NCI-H187 treated with DMSO at 0.1 percent for 48 hours (cell line): ENCODE measurements around the gene CACNA2D3.
"Not testable (repeated sequence)": the region's sequence is repeated elsewhere in the genome, so short reads cannot be mapped to it uniquely, and the experiment has no call there.

Experiments
- DNase-seq: peaks from one replicate; lab custom pipeline; 2025; lab: John Stamatoyannopoulos, UW

CACNA2D3 gene

DNA sequence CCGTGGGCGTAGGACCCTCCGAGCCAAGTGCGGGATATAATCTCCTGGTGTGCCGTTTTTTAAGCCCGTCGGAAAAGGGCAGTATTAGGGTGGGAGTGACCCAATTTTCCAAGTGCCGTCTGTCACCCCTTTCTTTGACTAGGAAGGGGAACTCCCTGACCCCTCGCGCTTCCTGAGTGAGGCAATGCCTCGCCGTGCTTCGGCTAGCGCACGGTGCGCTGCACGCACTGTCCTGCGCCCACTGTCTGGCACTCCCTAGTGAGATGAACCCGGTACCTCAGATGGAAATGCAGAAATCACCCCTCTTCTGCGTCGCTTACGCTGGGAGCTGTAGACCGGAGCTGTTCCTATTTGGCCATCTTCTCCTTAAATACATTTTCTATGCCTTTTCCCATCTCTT, 342.2 kb downstream of the CACNA2D3 start:
- DNase-seq, result not testable (repeated sequence)

DNA sequence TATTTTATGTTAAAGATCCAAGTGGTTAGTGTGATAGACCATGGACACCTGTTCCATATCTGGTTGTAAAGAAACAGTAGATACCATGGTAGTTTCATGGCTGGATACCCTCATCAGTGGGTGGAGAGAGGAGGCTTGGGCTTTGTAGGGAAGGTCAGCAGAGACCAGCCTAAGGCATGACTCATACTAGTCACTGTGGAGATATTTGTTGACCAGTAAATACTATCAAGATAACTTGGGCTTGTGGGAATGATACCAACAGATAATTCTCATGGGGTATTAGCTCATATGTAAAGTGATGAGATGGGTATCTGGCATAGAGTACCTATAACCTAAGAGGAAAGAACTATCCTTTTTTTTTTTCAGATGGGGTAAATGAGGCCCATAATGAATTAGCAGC, 354.5 kb downstream of the CACNA2D3 start:
- DNase-seq, result no peak

DNA sequence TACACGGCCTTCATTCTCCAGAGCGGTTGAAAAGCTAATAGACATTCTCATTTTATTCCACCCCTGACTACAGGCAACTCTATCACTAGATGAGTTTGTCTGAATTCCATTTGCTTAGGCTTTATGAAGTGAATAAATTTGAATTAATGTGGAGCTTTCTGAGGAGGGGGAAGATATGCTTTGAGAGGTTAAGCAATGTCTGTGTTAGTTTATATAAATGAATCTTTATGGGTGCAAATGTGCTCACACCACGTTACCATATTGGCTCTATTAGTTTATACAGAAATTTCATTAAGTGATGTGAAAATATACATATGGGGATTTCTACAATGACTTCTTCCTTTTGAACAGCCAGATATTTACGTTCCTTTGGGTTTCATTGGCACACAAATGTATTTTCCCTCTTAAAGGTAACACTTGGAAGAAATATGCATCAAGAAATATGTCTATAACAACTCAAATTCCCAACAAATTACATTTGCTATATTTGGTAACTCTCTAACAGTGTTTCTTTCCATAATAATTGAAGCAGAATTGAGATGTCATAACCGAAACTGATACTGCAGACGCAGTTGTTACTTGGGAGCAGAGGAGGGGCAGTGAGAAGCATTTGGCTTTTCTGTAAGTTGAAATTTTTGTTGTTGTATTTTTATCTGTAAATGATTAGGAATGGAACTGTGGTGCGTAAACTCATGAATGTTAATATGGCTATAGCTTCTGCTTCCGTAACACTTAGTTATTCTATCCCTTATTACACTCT, 359.4 kb downstream of the CACNA2D3 start:
- DNase-seq, result no peak

DNA sequence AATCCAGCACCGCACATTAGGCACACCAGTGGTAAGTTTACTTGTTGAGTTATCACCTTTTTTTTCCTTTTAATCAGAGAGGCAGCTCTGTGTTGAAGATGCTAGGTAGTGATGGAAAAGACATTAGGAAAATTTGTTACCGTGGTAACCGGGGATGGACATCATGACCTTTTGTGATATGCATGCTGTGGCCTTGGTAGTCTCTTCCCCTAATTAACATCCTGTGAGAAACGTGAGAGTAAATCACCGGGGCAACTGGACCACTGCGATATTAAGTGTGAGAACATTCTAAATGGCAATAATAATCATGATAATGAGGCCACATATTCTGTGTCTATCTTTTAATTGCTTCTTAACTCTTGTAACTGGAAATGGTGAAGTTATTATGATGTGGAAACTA, 362.0 kb downstream of the CACNA2D3 start:
- no peak for DNase-seq

DNA sequence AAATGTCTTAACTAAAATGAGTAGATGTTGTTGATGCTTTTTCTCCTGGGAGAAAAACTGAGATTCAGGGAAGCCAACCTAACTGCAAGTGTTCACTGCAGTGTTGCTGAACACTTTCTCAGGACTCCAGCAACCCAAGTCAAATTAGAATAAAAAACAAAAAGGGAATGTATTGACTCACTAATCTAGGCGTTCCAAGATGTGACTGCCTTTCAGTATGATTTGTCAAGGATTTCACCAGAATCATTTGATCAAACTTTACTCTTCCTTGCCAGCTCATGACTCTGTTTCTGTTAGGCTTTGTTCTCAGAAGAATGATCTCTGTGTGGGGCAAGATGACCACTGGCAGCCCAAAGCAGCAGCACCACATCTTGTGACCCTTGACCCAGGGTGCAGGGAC, 364.0 kb downstream of the CACNA2D3 start:
- no peak for DNase-seq

DNA sequence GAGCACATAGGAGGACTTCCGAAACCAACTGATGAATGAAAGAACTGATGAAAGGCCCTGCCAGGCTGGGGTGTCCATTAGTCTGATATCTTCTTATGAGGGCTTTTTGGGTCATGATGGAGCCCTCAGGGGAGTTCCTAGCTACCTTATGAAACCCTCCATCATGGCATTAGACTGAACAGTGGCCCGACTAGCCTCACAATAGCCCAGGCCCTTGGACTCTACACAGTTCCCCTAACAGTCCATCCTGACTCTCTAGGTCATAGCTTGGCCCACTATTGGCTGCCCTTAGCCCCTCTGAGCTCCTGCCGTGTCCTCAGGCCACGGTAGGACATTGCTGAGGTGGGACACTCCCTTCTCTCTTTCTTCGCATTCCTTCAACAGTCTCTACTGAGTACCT, 365.9 kb downstream of the CACNA2D3 start:
- no peak for DNase-seq

DNA sequence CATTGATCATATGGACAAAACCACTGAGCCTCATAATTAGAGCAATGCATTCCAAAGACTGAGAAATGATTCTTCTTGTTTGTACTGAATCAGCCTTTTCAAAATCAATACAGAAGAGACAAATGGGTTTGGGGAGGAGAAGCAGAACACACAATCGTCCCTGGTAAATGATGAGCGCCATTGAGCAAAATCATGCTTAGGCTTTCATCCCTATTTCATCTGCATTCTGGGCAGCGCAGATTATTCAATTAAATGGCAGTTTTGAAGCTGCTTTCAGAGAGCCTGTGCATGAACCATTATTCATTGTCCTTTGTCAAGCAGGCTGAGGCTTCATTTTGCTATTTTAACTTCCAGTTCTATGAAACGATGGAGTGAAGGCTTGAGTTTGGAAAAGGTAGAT, 371.9 kb downstream of the CACNA2D3 start:
- DNase-seq, result no peak

DNA sequence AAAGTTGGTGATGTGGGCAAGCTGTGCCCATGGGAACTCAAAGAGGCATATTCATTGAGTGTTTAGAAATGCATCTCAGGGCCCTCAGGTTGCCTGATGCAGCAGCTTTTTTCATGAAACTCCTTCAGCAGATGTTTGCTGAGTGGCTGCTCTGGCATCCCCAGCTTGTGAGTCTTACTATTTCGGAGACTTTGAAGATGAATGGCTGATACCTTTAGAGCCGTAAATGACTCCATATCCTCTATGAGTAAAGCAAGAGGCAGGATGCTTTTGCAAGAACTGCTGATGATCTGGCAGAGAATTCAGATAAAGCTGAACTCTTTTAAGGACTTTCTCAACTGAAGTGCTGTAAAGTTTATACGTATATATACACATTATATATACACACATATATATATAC, 384.3 kb downstream of the CACNA2D3 start:
- DNase-seq, result no peak

DNA sequence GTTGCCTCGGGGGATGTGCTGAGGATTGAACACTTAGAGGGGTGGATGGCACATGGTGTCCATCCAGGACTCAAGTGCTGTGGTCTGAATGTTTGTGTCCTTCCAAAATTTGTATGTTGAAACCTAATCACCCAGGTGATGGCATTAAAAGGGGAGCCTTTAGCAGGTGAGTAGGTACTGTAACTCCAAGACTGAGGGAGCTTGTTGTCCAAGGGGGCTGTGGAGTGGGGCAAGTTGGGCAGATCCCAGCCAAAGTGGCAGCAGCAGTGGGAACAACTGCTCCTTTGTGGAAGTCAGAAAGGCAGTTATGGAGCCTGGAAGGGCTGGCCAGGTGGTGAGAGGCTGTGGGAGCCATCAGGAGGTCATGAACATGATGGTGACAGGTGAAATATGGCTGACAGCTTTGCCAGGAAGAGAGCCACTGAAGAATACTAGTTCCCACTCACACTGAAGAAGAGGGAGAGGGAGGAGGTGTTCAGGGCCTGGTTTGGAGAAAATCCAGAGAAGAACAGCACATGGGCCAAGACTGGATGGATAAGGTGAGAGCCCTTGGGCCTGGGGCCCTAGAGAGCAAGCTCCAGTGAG, 385.6 kb downstream of the CACNA2D3 start:
- no peak for DNase-seq

DNA sequence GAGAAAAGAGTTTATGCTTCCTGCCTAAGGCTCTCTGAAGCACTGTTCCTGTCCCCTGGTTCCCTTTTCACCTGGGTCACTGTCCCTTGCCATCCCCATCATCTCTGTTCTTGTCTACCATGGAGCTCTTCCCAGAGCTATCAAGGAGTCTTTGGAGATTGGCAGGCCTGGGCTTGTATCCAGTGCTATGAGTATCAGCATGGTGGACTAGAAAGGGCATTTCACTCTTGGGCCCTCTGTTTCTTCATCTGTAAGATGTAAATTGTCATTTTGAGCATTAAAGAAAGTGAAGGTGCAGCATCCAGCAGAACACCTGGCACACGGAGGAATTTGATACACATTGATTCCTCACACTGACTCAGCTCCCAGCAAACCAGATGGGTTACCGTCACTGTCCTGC, 388.2 kb downstream of the CACNA2D3 start:
- no peak for DNase-seq

DNA sequence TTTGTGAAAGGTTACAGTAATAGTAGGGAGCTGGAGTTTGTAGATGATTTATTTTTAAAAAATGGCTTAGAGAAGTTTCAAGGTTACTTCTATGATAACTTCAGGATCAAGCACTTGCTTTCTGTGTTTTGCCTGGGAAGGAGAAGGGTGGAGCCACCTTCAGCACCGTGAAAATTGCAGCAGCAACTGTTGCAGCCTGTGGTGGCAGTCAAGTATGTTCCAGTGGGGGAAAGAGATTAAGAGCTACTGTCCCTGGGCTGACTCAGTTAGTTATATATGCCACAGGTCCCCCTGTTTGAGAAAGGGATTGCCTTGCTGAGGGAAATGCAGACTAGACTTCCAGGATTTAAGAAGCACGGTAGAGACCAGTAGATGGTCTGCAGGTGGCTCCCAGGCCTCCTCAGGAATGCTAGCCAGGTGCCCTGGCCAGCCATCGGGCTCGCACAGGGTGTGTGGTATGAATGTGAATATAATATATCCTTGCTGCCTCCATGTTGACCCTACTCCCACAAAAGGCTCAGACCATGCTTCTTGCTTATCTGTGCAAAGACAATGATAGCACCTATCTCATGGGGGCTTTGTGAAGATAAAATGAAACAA, 389.5 kb downstream of the CACNA2D3 start:
- no peak for DNase-seq

DNA sequence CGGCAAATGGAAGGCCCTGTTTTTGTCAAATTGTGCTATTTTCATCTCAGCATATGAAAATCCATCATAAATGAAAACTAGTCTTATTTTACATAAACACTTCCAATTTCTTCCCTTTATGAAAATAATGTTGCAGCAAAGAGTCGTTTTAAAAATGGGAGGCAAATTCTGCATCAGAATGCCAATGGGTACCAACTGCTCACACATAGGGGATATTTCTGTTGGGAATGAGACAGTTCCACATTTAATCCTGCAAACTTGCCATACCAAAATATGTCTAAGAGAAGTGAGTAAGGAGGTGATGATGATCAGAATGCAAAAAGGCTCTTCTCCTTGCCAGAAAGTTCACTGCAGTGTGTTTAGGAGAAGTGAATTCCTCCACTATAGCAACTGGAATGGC, 391.7 kb downstream of the CACNA2D3 start:
- DNase-seq, result no peak

DNA sequence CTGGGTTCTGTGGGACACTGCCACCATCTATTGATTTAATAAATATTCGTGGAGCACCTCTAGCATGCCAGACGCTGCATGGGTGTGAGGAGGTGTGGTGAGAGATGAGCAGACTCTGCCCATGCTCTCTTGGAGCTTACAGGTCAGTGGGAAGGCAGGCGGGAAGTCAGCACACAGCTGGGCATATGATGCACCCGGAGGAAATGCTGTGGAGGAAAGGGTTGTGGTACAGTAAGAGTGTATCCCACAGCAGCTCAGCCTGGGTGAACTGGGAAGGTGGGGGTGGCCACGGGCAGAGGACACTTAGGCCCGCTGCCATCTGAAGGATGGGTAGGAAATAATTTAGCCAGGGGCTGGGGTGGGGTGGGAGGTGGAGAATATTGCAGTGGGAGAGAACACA, 392.1 kb downstream of the CACNA2D3 start:
- DNase-seq, result no peak

DNA sequence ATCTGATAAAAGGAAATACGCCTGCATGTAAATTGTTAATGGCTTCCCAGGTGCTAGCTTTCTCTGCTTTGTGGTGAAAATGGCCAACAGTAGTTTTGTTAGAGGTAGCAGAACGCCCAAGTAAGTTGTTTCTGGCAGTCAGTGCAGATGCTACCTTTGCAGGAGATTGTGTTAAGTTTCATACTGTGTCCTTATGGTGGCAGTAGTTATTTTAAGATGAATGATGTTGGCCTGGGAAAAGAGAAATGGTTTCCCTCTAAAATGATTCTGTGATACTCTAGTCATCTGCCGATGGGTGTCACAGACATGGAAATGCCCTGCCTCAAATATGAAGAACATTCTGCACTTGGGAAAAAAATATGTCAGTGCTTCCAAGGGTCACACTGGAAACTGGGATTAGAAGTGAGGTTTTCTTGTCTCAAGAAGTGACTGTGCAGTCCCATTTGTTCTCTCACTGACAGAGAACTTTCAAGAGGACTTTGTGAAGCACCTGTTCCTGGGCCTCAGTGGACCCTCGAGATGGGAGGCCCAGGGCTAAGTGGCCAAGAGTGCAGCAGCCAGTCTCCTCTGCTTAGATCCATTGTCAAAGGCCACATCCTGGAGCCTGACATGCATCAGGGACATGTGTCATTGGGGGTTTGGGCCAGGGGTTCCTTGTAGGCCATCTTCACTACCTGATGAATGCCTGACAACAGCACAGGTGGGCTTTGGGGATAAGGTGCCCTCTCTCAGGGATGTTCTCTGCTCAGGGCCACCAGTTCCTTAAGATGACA, 393.3 kb downstream of the CACNA2D3 start:
- no peak for DNase-seq

DNA sequence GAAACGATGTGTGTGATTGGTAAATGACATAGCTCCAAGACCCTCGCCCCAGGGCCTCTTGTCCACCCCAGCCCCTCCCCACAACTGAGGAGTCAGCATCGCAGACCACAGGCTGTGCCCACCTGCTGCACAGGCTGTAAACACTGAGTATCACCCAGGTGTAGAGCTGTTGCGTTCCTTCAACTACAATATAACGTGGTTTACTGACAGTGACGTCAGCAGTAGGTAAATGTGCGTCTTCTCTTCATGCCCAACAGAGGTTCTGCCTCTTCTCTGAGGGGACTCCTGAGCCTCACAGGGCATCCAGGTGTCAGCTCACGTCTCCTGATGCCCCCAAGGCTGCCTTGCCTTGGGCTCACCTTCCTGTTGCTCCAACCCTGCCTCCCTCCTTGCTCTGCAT, 395.1 kb downstream of the CACNA2D3 start:
- no peak for DNase-seq

DNA sequence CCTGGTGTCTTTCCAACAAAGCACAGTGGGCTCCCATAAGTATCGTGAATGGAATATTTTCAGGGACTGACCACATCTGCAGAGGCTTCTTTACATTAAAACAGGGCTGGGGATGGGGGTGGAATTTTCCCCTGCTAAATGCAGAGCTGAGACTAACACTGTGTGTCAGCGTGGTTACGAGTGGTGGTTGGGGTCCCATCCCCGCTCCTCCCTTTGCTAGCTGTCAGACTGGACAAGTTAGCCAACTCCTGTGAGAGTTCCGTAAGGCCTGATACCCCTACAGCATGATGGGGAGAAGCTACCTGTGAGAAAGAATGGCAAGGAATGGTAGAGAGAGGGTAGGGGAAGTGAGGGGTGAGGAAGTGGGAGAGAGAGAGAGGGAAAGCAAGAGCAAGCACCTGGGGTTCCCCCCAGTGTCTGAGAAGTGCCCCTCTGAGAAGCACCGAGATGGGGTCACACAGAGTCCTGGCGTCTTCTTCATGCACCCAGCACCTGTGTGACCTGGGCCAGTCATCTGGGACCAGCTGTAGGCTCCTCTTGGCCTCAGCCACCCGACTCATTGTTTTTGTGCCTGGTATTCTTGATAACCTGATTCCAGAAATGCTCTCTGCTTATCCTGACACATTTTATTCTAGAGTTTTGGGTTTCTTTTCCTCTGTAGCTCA, 395.8 kb downstream of the CACNA2D3 start:
- DNase-seq, result no peak

DNA sequence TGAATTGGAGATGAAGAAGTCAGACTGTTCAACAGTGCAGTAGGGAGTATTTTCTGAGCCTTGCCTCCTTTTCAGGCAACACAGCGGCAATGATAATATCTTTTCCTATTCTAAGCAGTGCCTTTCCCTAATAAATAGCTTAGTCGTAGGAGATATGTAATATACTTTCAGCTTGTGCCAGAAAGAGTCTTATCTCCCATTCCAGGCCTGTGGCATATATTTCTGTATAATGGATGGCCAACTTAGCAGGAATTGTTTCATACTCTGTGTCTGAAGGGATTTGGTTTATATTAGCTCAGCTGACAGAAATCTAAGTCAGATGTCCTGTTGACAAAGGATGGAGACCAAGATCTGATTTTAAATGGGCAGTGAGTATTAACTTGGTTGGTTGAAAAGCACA, 397.1 kb downstream of the CACNA2D3 start:
- DNase-seq, result no peak

DNA sequence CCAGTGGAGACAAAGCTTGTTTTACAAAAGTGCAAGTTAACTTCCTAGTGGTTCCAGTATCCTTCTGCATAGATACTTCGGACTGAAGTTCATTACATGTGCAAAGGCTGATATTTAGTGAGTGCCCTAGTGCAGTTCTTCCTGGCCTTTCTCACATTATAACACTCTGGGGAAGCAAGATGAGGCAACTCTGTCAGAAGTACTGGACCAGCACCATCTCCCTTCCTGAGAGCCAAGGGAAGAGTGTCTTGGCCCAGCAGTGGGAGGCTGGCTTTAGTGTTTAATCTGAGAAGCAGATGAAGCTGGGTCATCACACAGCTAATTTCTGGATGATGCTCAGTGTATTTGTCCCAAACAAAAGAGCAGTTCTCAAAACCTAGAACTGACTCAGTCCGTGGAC, 397.7 kb downstream of the CACNA2D3 start:
- DNase-seq, result no peak

DNA sequence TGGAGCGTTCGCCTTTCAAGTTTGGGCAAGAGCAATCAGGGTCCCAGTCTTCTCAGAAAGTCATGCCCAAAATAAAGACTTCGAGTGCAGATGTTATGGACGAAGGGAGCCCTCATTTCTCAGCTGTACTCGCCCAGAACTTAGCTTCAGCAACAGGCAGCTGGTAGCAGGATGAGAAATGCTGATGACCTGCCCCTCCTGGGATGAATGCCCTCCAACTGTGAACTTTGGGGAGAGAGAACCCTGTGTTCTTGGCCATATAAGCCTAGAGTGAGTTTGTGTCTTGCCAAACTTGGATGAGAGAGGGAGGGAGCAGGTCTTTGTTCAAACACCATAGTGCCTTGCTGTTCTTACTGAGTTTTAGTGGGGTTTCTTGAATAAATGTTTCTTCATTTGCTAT, 405.2 kb downstream of the CACNA2D3 start:
- DNase-seq, result no peak

DNA sequence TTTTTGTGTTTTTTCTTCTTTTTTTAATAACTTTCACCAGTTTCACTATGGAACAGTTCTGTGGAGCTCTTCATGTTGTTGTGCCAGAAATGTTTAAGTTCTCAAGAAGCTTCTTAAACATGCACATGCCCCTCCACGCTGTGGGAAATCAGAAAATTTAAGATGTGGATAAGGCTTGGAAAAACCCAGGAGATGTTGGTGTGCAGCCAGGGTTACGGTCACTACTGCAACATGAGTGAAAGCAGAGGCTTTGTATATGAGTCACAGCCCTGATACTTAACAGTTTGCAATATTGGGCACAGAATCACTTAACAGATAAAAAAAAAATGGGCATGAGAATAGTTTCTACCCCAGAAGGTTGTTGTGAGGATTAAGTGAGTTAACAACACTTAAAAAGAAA, 405.6 kb downstream of the CACNA2D3 start:
- no peak for DNase-seq

DNA sequence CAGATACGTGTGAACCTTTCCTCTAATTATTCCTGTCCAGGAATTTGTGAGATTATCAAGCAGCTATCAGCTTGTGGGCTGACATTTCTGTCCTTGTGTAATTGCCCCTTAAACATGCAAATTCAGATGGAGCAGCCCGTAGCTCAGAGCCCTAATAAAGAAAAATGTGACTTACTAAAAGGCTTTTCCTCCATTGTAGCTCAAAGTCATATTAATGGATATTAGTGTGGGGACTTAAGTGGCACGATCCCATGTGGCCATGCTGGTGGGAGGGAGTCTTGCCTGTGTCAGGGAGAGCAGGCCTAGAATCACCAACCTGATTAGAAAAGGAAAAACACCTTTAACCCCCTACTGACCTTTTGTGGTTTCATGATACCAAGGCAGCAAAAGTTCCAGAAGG, 406.3 kb downstream of the CACNA2D3 start:
- DNase-seq, result no peak

DNA sequence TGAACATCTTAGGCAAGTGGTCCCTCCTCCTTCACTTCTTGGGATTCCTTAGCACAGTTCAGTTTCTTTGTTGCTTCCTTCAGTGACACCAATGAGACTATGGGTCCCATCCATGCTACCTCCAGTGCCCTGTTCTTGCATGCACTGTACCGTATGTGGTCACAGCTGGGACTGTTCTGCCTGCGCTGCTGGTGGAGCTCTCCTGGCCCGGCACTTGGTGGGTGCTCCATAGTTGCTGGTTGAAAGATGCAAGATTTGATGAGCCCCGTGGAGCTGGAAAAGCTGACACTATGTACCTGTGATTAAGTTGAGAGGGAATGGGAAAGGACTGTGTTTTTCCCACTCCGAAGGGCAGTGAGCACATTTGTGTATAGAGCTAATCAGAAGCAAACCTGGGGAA, 407.7 kb downstream of the CACNA2D3 start:
- no peak for DNase-seq
